ENCODE results near the gene ARAP1.

Gene ARAP1

GRCh38 chr11:72789493-72790131 lies 37.4 kb upstream of the ARAP1 start:
- no peak overlapping the region for H3K4me3 ChIP-seq (ENCODE audit: low read depth, low read length)

GRCh38 chr11:72788241-72788640 lies 36.0 kb upstream of the ARAP1 start:
- H3K4me3 ChIP-seq (ENCODE audit: low read depth, low read length): no peak overlapping the region
- TF ChIP-seq CTCF (IDR thresholded peaks at IDR 0.05; ENCODE audit: low read depth, low read length): no peak

More at GRCh38 chr11:72789493-72790131, 37.4 kb upstream of the ARAP1 start:
- no peak for TF ChIP-seq CTCF (IDR thresholded peaks at IDR 0.05; ENCODE audit: low read depth, low read length)

GRCh38 chr11:72787216-72788104 lies 35.3 kb upstream of the ARAP1 start:
- no peak overlapping the region for H3K4me3 ChIP-seq (ENCODE audit: low read depth, low read length)
- no peak for TF ChIP-seq CTCF (IDR thresholded peaks at IDR 0.05; ENCODE audit: low read depth, low read length)

GRCh38 chr11:72786305-72787215 lies 34.4 kb upstream of the ARAP1 start:
- H3K4me3 ChIP-seq (ENCODE audit: low read depth, low read length): no peak overlapping the region
- TF ChIP-seq CTCF (IDR thresholded peaks at IDR 0.05; ENCODE audit: low read depth, low read length): no peak

- H3K4me3 ChIP-seq (ENCODE audit: low read depth, low read length): no peak overlapping the region
- TF ChIP-seq CTCF (IDR thresholded peaks at IDR 0.05; ENCODE audit: low read depth, low read length): no peak
Observed at GRCh38 chr11:72784662-72785061, 32.5 kb upstream of the ARAP1 start.

GRCh38 chr11:72783144-72783905 lies 31.1 kb upstream of the ARAP1 start:
- H3K4me3 ChIP-seq (ENCODE audit: low read depth, low read length): no peak overlapping the region
- TF ChIP-seq CTCF (IDR thresholded peaks at IDR 0.05; ENCODE audit: low read depth, low read length): no peak
